Nephron progenitor cell (in vitro differentiated cells): ENCODE measurements around the gene RPL32.
"Not testable (repeated sequence)": the region's sequence is repeated elsewhere in the genome, so short reads cannot be mapped to it uniquely, and the experiment has no call there.

Source experiments
- DNase-seq: peaks from one replicate; pipeline ENCODE4 v3.0.0; 2021
- H3K27ac Mint-ChIP-seq: 2 replicates; pipeline ENCODE4 v1.8.0; 2021; ENCODE audit warnings: mild to moderate bottlenecking, moderate library complexity, mixed read lengths
- H3K27me3 Mint-ChIP-seq: 2 replicates; pipeline ENCODE4 v1.8.0; 2021; ENCODE audit warnings: mild to moderate bottlenecking, low read depth, mixed read lengths; ENCODE audit not compliant: poor library complexity
- H3K36me3 Mint-ChIP-seq: 2 replicates; pipeline ENCODE4 v1.8.0; 2021; ENCODE audit warnings: low read depth, mixed read lengths
- H3K4me1 Mint-ChIP-seq: 2 replicates; pipeline ENCODE4 v1.8.0; 2021; ENCODE audit warnings: mixed read lengths
- H3K4me3 Mint-ChIP-seq: 2 replicates; pipeline ENCODE4 v1.8.0; 2021; ENCODE audit warnings: mild to moderate bottlenecking, moderate library complexity, mixed read lengths
- H3K9me3 Mint-ChIP-seq: 2 replicates; pipeline ENCODE4 v1.8.0; 2021; ENCODE audit warnings: mild to moderate bottlenecking, moderate library complexity, mixed read lengths
- TF ChIP-seq, protein P1 (sequence below): fragments of 200-600 bp; sonication (generic); IDR thresholded peaks from 2 replicates; pipeline ENCODE4 v1.5.0; 2021; ENCODE audit warnings: antibody characterized with exemption

The RPL32 gene

GRCh38 chr3:12884790-12885582, 43.6 kb upstream of the RPL32 start:
- H3K36me3 Mint-ChIP-seq = no peaks in the 10 kb centered on the region
- no peak for DNase-seq
- H3K9me3 Mint-ChIP-seq = no peaks in the 10 kb centered on the region
- no peak overlapping the region for H3K4me3 Mint-ChIP-seq
- H3K27me3 Mint-ChIP-seq = peaks cover 10% of the 10 kb centered on the region
- TF ChIP-seq, protein P1, sequence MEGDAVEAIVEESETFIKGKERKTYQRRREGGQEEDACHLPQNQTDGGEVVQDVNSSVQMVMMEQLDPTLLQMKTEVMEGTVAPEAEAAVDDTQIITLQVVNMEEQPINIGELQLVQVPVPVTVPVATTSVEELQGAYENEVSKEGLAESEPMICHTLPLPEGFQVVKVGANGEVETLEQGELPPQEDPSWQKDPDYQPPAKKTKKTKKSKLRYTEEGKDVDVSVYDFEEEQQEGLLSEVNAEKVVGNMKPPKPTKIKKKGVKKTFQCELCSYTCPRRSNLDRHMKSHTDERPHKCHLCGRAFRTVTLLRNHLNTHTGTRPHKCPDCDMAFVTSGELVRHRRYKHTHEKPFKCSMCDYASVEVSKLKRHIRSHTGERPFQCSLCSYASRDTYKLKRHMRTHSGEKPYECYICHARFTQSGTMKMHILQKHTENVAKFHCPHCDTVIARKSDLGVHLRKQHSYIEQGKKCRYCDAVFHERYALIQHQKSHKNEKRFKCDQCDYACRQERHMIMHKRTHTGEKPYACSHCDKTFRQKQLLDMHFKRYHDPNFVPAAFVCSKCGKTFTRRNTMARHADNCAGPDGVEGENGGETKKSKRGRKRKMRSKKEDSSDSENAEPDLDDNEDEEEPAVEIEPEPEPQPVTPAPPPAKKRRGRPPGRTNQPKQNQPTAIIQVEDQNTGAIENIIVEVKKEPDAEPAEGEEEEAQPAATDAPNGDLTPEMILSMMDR = no peak
- H3K27ac Mint-ChIP-seq = no peak overlapping the region
- H3K4me1 Mint-ChIP-seq = peaks cover 22% of the 10 kb centered on the region

DNA sequence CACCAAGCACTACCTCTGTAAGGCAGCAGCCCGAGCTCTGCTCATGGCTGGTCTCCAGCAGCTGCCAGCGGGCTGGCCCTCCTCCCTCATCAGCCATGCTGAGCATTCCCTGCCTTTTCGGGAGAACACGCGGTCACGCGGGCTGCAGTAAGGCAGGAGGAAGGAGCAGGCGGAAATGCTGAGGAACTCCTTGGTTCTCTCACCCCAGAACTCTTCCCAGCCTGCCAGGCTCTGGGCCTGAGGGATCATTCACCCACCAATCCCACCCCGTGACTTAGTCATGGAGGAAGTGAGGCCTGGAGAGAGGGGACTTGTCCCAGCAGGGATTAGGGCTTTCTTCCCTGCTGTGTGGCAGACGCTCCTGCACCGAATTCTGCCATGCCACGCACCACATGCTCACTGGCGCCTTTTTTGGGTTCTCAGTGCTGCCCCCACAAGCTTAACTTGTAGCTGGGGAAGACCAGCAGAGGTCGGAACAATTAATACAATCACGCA, 42.9 kb upstream of the RPL32 start:
- no peak for DNase-seq
- H3K4me1 Mint-ChIP-seq = peaks cover 22% of the 10 kb centered on the region
- TF ChIP-seq, protein P1 = no peak
- no peaks in the 10 kb centered on the region for H3K9me3 Mint-ChIP-seq
- no peak overlapping the region for H3K4me3 Mint-ChIP-seq
- peaks cover 10% of the 10 kb centered on the region for H3K27me3 Mint-ChIP-seq
- no peak overlapping the region for H3K27ac Mint-ChIP-seq
- no peaks in the 10 kb centered on the region for H3K36me3 Mint-ChIP-seq

GRCh38 chr3:12882336-12883310, 41.3 kb upstream of the RPL32 start:
- no peaks in the 10 kb centered on the region for H3K36me3 Mint-ChIP-seq
- H3K27me3 Mint-ChIP-seq = peaks cover 3% of the 10 kb centered on the region
- DNase-seq = no peak
- no peaks in the 10 kb centered on the region for H3K9me3 Mint-ChIP-seq
- H3K4me3 Mint-ChIP-seq = no peak overlapping the region
- H3K4me1 Mint-ChIP-seq = peaks cover 30% of the 10 kb centered on the region
- TF ChIP-seq, protein P1 = no peak
- no peak overlapping the region for H3K27ac Mint-ChIP-seq

- H3K27ac Mint-ChIP-seq, H3K27me3 Mint-ChIP-seq, H3K36me3 Mint-ChIP-seq: not testable (repeated sequence)
Observed at GRCh38 chr3:12881858-12882257, 40.5 kb upstream of the RPL32 start.

GRCh38 chr3:12879191-12879815, 37.9 kb upstream of the RPL32 start:
- Mint-ChIP-seq H3K27ac (no peak overlapping the region), H3K27me3 (peaks cover 10% of the 10 kb centered on the region), H3K4me3 (no peak overlapping the region), H3K9me3 (no peaks in the 10 kb centered on the region), H3K36me3 (no peaks in the 10 kb centered on the region), H3K4me1 (peaks cover 32% of the 10 kb centered on the region)
- DNase-seq = no peak
- TF ChIP-seq, protein P1 = no peak

More at GRCh38 chr3:12881858-12882257, 40.5 kb upstream of the RPL32 start:
- DNase-seq, H3K9me3 Mint-ChIP-seq, H3K4me3 Mint-ChIP-seq: not testable (repeated sequence)
- peaks cover 29% of the 10 kb centered on the region for H3K4me1 Mint-ChIP-seq

- H3K9me3 Mint-ChIP-seq, H3K4me3 Mint-ChIP-seq, H3K27ac Mint-ChIP-seq, DNase-seq, H3K36me3 Mint-ChIP-seq: not testable (repeated sequence)
- Mint-ChIP-seq H3K4me1 (peaks cover 36% of the 10 kb centered on the region), H3K27me3 (peaks cover 12% of the 10 kb centered on the region)
Observed at GRCh38 chr3:12878758-12879157, 37.4 kb upstream of the RPL32 start.
